ENCODE results near the gene EXOSC2.

Gene EXOSC2

GRCh38 chr9:130745210-130745800 lies 51.7 kb downstream of the EXOSC2 start:
- TF ChIP-seq POLR2AphosphoS5 (IDR thresholded peaks at IDR 0.05; ENCODE audit: low read depth, low read length) = no peak
- TF ChIP-seq POLR2A (IDR thresholded peaks at IDR 0.05; ENCODE audit: low read depth, low read length) = no peak
- no peak for FAIRE-seq
- DNase-seq (ENCODE audit: insufficient read length) = no peak

- no peak for FAIRE-seq
These were observed 52.2 kb downstream of the EXOSC2 start for GRCh38 chr9:130745829-130746228.

GRCh38 chr9:130746434-130747212 lies 53.0 kb downstream of the EXOSC2 start:
- no peak for TF ChIP-seq POLR2AphosphoS5 (IDR thresholded peaks at IDR 0.05; ENCODE audit: low read depth, low read length)
- TF ChIP-seq POLR2A (IDR thresholded peaks at IDR 0.05; ENCODE audit: low read depth, low read length) = no peak
- TF ChIP-seq TAF1 (IDR thresholded peaks at IDR 0.05; ENCODE audit: borderline replicate concordance, low read depth, low read length) = no peak
- no peak for DNase-seq (ENCODE audit: insufficient read length)
- no peak for FAIRE-seq

More at GRCh38 chr9:130745829-130746228, 52.2 kb downstream of the EXOSC2 start:
- TF ChIP-seq POLR2AphosphoS5 (IDR thresholded peaks at IDR 0.05; ENCODE audit: low read depth, low read length) (no peak), TAF1 (IDR thresholded peaks at IDR 0.05; ENCODE audit: borderline replicate concordance, low read depth, low read length) (no peak), POLR2A (IDR thresholded peaks at IDR 0.05; ENCODE audit: low read depth, low read length) (no peak)
- no peak for DNase-seq (ENCODE audit: insufficient read length)

GRCh38 chr9:130751631-130752355 lies 58.2 kb downstream of the EXOSC2 start:
- no peak for TF ChIP-seq POLR2A (IDR thresholded peaks at IDR 0.05; ENCODE audit: low read depth, low read length)
- DNase-seq (ENCODE audit: insufficient read length) (no peak), FAIRE-seq (no peak)

All from GM12892 (cell line).